ENCODE results near the gene MAP1B. TPM values are rescaled to one million over a fixed set of nuclear protein-coding genes. Genes with fewer than 3 reads are reported as not detected.

The MAP1B gene
- total and polyA plus RNA-seq, 2 donors from 2014 or later = 3.6 to 57.0 TPM

DNA sequence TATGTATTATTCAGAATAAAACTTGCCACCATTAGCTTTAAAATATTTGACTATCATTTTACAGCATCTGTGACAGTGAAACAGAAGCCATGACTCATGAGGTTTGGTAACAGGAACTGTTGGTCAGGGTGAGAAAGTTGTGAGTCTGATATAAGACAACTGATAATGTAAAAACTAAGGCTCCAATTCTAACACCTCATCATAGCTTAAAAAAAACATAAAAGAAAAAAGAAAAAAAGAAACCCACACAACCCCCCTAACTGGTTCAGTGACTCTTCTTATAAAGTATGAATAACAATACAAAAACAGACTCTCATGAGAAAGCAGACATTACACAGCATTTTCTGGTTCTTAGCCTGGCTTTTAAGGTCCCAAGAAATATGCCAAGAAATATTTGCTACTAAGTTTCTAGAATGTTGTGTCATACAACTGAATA, 127.0 kb downstream of the MAP1B start:
- Histone ChIP-seq H3K4me3 (ENCODE audit: low read length in 3 of 3) (no peak overlapping the region), H3K27ac (ENCODE audit: low read depth in 2 of 2, low read length in 2 of 2) (no peak overlapping the region), H3K9ac (ENCODE audit: low read length in 3 of 3) (no peak overlapping the region), H3K36me3 (ENCODE audit: control insufficient read depth in 2 of 3, insufficient read depth in 3 of 3, low read length in 3 of 3) (peaks cover 0 to 11% (median 4%) of the 10 kb centered on the region in 3 donors), H3K9me3 (ENCODE audit: control insufficient read depth in 2 of 3, insufficient read depth in 1 of 3, low read length in 3 of 3) (no peaks in the 10 kb centered on the region), H3K27me3 (ENCODE audit: control insufficient read depth, insufficient read depth, low read length) (no peaks in the 10 kb centered on the region), H3K4me1 (ENCODE audit: control insufficient read depth in 2 of 3, insufficient read depth in 2 of 3, low read depth in 1 of 3, low read length in 3 of 3) (no peaks in the 10 kb centered on the region)
- TF ChIP-seq, protein P1, sequence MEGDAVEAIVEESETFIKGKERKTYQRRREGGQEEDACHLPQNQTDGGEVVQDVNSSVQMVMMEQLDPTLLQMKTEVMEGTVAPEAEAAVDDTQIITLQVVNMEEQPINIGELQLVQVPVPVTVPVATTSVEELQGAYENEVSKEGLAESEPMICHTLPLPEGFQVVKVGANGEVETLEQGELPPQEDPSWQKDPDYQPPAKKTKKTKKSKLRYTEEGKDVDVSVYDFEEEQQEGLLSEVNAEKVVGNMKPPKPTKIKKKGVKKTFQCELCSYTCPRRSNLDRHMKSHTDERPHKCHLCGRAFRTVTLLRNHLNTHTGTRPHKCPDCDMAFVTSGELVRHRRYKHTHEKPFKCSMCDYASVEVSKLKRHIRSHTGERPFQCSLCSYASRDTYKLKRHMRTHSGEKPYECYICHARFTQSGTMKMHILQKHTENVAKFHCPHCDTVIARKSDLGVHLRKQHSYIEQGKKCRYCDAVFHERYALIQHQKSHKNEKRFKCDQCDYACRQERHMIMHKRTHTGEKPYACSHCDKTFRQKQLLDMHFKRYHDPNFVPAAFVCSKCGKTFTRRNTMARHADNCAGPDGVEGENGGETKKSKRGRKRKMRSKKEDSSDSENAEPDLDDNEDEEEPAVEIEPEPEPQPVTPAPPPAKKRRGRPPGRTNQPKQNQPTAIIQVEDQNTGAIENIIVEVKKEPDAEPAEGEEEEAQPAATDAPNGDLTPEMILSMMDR (IDR thresholded peaks at IDR 0.05; ENCODE audit: borderline replicate concordance, extremely low read depth, insufficient read depth) = no peak
- intact Hi-C loops (cut with DNase I) = no loop called here
- no peak for DNase-seq
- FAIRE-seq = peak; percentile 30

DNA sequence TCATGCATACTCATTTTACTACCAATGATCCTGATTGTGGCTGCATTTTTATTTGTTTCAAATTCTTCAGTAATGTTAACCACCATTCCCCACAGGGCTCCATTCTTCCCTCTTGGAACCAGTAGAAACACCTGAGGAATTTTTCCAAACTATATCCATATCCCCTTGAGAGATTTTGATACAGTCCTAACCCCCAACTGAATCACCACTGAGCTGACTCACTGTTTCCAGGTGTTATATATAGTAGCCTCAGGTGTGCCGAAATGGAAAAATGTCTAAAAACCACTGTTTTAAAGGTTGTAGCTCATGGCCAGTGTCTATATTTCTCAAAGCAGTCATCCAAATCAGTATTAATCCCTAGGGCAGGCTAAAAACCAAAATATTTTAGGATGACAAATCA, 127.6 kb downstream of the MAP1B start:
- H3K27ac ChIP-seq (ENCODE audit: low read depth in 2 of 2, low read length in 2 of 2) = no peak overlapping the region
- DNase-seq (no peak), FAIRE-seq (no peak)
- H3K9me3 ChIP-seq (ENCODE audit: control insufficient read depth in 2 of 3, insufficient read depth in 1 of 3, low read length in 3 of 3) = no peaks in the 10 kb centered on the region
- H3K4me1 ChIP-seq (ENCODE audit: control insufficient read depth in 2 of 3, insufficient read depth in 2 of 3, low read depth in 1 of 3, low read length in 3 of 3) = no peaks in the 10 kb centered on the region
- TF ChIP-seq, protein P1 (IDR thresholded peaks at IDR 0.05; ENCODE audit: borderline replicate concordance, extremely low read depth, insufficient read depth) = no peak
- H3K4me3 ChIP-seq (ENCODE audit: low read length in 3 of 3) = no peak overlapping the region
- H3K9ac ChIP-seq (ENCODE audit: low read length in 3 of 3) = no peak overlapping the region
- peaks cover 0 to 11% (median 4%) of the 10 kb centered on the region in 3 donors for H3K36me3 ChIP-seq (ENCODE audit: control insufficient read depth in 2 of 3, insufficient read depth in 3 of 3, low read length in 3 of 3)
- intact Hi-C loops (cut with DNase I) = no loop called here
- H3K27me3 ChIP-seq (ENCODE audit: control insufficient read depth, insufficient read depth, low read length) = no peaks in the 10 kb centered on the region

DNA sequence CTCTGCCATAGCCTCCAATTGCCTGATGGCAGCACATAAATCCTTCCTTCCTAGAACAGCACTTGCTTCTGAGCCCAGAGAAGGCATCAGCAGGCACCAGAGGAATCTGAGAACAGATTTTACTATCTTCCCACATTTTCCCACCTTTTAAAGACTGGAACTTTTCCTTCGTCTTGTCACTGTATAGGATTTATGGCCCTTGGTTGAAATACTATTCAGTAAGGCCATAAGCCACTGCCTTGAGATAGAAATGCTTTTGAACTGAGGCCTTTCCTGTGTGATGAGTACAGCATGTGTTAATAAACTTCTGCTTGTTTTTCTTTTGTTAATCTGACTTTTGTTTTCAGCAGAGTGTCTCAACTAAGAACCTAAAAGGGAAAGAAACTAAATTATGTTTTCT, 128.4 kb downstream of the MAP1B start:
- peak in 2 of 5 donors; percentile 62 to 66 for DNase-seq
- TF ChIP-seq, protein P1 (IDR thresholded peaks at IDR 0.05; ENCODE audit: borderline replicate concordance, extremely low read depth, insufficient read depth) = no peak
- FAIRE-seq = no peak
- intact Hi-C loops (cut with DNase I) = no loop called here
- Histone ChIP-seq H3K9me3 (ENCODE audit: control insufficient read depth in 2 of 3, insufficient read depth in 1 of 3, low read length in 3 of 3) (no peaks in the 10 kb centered on the region), H3K9ac (ENCODE audit: low read length in 3 of 3) (no peak overlapping the region), H3K4me1 (ENCODE audit: control insufficient read depth in 2 of 3, insufficient read depth in 2 of 3, low read depth in 1 of 3, low read length in 3 of 3) (no peaks in the 10 kb centered on the region), H3K27ac (ENCODE audit: low read depth in 2 of 2, low read length in 2 of 2) (no peak overlapping the region), H3K36me3 (ENCODE audit: control insufficient read depth in 2 of 3, insufficient read depth in 3 of 3, low read length in 3 of 3) (peaks cover 0 to 11% (median 4%) of the 10 kb centered on the region in 3 donors), H3K27me3 (ENCODE audit: control insufficient read depth, insufficient read depth, low read length) (no peaks in the 10 kb centered on the region), H3K4me3 (ENCODE audit: low read length in 3 of 3) (no peak overlapping the region)

DNA sequence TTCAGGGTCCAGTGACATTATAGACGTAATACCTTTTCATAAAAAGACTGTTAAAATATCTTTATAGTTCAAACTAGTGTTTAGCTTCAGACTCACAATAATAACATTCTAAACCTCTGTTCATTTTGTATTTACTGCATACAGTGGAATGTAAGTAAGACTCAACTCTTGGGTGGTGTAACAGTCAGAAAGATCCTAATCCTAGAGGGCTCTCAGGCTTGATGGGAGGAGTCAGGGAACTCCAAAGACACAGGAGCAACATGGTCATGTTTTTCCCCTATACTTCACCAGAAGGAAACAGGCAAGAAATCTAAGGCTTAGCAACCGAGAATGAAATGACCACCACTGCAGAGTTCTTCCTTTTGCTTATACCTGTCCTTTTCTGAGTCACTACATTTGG, 130.1 kb downstream of the MAP1B start:
- Histone ChIP-seq H3K27me3 (ENCODE audit: control insufficient read depth, insufficient read depth, low read length) (no peaks in the 10 kb centered on the region), H3K4me1 (ENCODE audit: control insufficient read depth in 2 of 3, insufficient read depth in 2 of 3, low read depth in 1 of 3, low read length in 3 of 3) (no peaks in the 10 kb centered on the region), H3K36me3 (ENCODE audit: control insufficient read depth in 2 of 3, insufficient read depth in 3 of 3, low read length in 3 of 3) (peaks cover 0 to 5% (median 4%) of the 10 kb centered on the region in 3 donors), H3K9me3 (ENCODE audit: control insufficient read depth in 2 of 3, insufficient read depth in 1 of 3, low read length in 3 of 3) (no peaks in the 10 kb centered on the region), H3K4me3 (ENCODE audit: low read length in 3 of 3) (no peak overlapping the region), H3K27ac (ENCODE audit: low read depth in 2 of 2, low read length in 2 of 2) (no peak overlapping the region), H3K9ac (ENCODE audit: low read length in 3 of 3) (no peak overlapping the region)
- intact Hi-C loops (cut with DNase I) = no loop called here
- TF ChIP-seq, protein P1 (IDR thresholded peaks at IDR 0.05; ENCODE audit: borderline replicate concordance, extremely low read depth, insufficient read depth) = no peak
- DNase-seq = no peak
- FAIRE-seq = no peak

All from kidney (tissue), 14 donors.